Measurements from ENCODE around the gene CHAC1. TPM values are rescaled to one million over a fixed set of nuclear protein-coding genes. Genes with fewer than 3 reads are reported as not detected.

CHAC1 gene
- total RNA-seq, 1 donor from 2014 or later, result 6.7 TPM

DNA sequence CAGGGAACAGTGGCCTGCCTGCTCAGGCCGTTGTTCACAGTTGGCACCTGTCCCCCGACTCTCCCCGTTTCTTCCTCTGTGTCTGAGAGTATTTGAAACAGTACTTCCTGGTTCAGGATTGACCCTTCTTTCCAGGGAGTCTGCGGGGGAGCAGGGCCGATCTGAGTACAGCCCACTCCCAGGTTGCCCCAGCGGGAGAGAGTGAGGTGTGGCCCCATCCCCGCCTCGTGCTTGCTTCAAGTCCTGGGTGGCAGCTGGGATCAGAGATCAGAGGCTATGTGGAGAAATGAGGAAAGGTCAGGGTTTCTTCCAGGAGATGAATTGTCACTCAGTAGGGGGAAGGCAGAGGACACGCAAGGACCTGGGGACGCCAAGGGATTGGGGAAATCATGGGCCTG lies 30.7 kb upstream of the CHAC1 start:
- intact Hi-C loops (cut with micrococcal nuclease), result no loop called here

GRCh38 chr15:40923551-40923950 lies 29.7 kb upstream of the CHAC1 start:
- intact Hi-C loops (cut with micrococcal nuclease), result no loop called here

GRCh38 chr15:40925495-40925862 lies 27.8 kb upstream of the CHAC1 start:
- intact Hi-C loops (cut with micrococcal nuclease), result no loop called here

GRCh38 chr15:40925863-40926658 lies 27.2 kb upstream of the CHAC1 start:
- intact Hi-C loops (cut with micrococcal nuclease), result no loop called here

DNA sequence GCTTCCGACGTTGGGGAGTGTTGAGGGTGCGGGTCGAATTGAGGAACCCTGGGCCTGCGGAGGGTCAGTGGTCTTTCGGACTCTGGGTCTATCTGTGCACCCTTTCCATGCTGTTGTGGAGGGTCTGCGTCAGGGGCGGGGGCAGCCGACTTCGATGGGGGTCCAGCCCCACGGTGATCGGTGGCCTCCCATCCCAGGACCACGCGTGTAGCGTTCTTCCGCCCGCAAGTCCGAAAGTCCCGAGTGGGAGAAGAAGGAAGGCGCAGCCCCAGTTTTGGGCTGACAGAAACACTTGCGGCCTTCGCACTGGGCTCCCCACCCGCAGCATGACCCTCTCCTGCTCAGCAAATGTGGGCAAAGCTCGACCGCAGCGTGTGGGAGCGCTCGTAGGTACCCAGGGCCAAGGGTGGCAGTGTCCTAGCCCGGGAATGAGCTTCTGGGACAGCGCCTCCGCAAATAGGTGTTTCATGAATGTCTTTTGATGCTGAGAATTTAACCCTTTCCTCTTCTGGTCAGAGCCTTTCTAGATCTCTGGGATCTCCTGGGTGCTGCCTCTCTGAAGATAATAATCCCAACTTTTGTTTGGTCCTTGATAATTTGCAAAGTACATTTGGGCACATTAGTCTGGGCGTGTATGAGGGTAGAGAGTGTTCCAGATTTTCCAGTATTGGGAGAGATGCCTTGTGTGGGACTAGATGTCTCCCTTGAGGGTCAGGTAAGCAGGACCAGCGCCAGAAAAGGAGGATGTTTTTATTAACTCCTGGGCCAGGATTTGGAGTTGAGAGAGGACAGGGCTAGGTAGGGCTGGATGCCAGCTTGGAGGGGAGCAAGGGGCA lies 26.4 kb upstream of the CHAC1 start:
- intact Hi-C loops (cut with micrococcal nuclease), result no loop called here

GRCh38 chr15:40927495-40927872 lies 25.8 kb upstream of the CHAC1 start:
- intact Hi-C loops (cut with micrococcal nuclease), result no loop called here

DNA sequence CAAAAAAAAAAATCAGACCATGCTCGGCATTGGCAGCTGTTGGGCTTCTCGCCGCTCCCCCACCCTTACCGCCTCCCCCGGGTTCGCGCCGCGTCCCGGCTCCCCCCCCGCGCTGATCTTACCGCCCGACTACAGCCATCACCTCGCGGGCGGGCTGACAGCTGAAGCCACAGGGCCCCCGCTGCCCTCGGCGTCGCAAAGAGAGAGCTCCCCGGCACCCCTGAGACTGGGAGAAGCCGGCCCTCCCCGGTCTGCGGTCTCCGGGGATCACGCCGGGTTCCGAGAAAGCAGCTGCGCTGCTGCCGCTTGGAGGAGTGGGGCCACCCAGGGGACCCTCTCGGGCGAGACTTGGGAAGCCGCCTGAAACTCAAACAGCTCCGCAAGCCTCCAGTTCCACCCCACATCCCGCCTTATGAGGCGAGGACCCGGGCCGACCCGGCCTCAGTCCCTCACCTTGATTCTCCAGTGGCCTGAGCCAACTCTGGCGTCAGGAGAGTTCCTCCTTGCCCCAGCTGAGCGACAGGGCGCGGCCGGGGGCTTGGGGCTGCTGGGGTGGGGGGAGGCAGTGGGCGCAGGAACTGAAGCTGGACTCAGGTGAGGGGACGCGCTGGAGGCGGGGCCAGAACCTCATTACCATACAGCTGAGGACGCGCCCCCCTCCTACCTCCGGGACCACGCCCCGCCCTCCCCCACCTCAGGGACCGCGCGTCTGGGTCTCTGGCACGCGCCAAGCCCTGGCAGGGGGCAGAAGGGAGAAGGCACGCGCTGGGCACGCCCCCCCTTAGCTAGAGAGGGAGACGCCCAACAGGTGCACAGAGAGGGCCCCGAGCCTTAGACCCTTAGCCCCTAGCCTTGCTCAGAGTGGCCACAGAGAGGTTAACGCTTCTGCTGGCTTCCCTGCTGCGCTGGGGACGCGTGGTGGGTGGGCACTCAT lies 25.1 kb upstream of the CHAC1 start:
- intact Hi-C loops (cut with micrococcal nuclease), result no loop called here

DNA sequence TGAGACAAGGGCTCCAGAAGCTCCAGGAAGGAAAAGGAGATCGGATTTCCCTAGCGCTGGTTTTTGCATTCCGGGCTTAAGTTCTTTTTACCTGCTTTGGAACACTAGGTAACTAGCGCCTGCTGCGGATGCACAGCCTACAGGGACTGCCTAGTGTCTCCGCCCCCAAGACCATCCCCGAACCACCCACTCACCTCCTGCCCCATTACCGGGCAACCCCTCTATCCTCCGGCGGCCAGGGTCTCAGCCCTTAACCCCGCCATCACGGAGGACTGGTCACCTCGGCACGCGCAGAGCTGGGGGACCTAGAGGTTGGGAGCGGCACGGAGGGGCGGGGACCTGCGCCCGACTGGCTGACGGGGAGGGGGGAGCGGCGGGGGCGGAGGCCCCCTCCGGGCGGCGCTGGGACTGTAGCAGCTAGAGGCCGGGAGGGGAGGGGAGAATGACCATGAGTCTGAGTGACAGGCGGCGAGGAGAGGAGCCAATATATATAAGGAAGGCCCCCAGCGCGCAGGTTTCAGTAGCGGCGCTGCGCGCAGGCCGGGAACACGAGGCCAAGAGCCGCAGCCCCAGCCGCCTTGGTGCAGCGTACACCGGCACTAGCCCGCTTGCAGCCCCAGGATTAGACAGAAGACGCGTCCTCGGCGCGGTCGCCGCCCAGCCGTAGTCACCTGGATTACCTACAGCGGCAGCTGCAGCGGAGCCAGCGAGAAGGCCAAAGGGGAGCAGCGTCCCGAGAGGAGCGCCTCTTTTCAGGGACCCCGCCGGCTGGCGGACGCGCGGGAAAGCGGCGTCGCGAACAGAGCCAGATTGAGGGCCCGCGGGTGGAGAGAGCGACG lies 24.2 kb upstream of the CHAC1 start, which contains the start of gene DLL4:
DLL4 (plus strand) TSS at position 520 of the 839 bp plus-strand sequence. CDS start 329 bp downstream, outside the sequence.
- intact Hi-C loops (cut with micrococcal nuclease), result loop anchor here (1.0 kb wide), 2 partner anchors 24 to 25 kb away; partner anchors contain the start of gene CHAC1

GRCh38 chr15:40929660-40930429 lies 23.4 kb upstream of the CHAC1 start:
- intact Hi-C loops (cut with micrococcal nuclease), result loop anchor here (1.0 kb wide), 3 partner anchors 23 to 92 kb away; partner anchors contain the start of gene CHAC1

- intact Hi-C loops (cut with micrococcal nuclease), result loop anchor here (1.0 kb wide), 1 partner anchor 92 kb away; no protein-coding TSS in a partner anchor
Observed at GRCh38 chr15:40930430-40931299, 22.6 kb upstream of the CHAC1 start.

DNA sequence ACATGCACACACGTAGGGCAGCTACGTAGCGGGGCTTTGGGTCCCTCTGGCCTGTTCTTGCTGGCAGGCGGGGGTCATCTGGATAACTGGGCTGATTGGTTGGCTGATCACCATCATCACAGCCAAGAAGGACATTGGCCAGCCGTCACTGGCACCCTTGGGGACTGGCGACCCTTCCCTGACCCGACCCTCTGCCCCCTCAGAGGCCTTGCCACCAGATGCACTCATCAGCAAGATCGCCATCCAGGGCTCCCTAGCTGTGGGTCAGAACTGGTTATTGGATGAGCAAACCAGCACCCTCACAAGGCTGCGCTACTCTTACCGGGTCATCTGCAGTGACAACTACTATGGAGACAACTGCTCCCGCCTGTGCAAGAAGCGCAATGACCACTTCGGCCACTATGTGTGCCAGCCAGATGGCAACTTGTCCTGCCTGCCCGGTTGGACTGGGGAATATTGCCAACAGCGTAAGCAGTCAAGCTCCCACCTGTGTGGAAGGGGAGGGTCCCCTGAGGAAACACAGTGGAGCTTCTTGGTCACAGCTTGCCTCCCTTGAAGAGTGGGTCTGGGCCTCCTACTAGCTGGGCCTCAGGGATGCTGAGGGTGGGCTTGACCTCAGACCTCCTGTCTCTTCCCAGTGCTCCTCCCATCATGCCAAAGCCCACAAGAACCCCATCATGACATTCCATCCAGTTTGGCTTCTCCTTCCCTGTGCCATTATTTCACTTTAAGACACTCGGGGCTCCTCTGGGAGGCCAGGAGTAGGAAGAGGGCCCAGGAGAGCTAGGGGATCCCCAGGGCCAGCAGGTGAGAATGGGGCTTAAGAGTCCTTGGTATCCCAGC lies 21.8 kb upstream of the CHAC1 start:
- intact Hi-C loops (cut with micrococcal nuclease), result no loop called here

GRCh38 chr15:40932156-40932555 lies 21.1 kb upstream of the CHAC1 start:
- intact Hi-C loops (cut with micrococcal nuclease), result no loop called here

GRCh38 chr15:40932649-40933516 lies 20.4 kb upstream of the CHAC1 start:
- intact Hi-C loops (cut with micrococcal nuclease), result no loop called here

DNA sequence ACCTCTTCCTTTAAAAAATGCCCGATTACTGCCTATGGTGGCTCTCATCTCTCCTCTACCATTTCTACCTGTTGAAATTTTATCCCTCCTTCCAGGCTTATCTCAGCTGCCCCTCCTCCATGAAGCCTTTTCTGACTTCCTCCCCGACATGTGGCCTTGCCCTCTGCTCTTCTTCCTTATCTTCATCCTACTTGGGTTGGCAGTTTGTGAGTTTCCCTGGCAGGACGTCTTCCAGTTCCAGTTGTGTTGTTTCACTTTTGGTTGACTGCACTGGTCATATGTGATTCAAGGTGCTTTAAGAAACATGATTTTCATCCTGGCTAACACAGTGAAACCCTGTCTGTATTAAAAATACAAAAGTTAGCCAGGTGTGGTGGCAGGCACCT lies 19.8 kb upstream of the CHAC1 start:
- intact Hi-C loops (cut with micrococcal nuclease), result no loop called here

- intact Hi-C loops (cut with micrococcal nuclease), result no loop called here
Observed at GRCh38 chr15:40934457-40934856, 18.8 kb upstream of the CHAC1 start.

DNA sequence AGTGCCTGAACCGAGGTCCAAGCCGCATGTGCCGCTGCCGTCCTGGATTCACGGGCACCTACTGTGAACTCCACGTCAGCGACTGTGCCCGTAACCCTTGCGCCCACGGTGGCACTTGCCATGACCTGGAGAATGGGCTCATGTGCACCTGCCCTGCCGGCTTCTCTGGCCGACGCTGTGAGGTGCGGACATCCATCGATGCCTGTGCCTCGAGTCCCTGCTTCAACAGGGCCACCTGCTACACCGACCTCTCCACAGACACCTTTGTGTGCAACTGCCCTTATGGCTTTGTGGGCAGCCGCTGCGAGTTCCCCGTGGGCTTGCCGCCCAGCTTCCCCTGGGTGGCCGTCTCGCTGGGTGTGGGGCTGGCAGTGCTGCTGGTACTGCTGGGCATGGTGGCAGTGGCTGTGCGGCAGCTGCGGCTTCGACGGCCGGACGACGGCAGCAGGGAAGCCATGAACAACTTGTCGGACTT lies 17.0 kb upstream of the CHAC1 start:
- intact Hi-C loops (cut with micrococcal nuclease), result no loop called here
